ENCODE measurements around the gene CHD2. TPM values are rescaled to one million over a fixed set of nuclear protein-coding genes. Genes with fewer than 3 reads are reported as not detected.
"Not testable (repeated sequence)": the region's sequence is repeated elsewhere in the genome, so short reads cannot be mapped to it uniquely, and the experiment has no call there.

Gene CHD2
- total and polyA plus RNA-seq, 10 of the 15 experiments (the other 5 are each of a cell fraction or from before 2014, with no cell fraction given): 38.1 to 94.7 (median 63.3) TPM

DNA sequence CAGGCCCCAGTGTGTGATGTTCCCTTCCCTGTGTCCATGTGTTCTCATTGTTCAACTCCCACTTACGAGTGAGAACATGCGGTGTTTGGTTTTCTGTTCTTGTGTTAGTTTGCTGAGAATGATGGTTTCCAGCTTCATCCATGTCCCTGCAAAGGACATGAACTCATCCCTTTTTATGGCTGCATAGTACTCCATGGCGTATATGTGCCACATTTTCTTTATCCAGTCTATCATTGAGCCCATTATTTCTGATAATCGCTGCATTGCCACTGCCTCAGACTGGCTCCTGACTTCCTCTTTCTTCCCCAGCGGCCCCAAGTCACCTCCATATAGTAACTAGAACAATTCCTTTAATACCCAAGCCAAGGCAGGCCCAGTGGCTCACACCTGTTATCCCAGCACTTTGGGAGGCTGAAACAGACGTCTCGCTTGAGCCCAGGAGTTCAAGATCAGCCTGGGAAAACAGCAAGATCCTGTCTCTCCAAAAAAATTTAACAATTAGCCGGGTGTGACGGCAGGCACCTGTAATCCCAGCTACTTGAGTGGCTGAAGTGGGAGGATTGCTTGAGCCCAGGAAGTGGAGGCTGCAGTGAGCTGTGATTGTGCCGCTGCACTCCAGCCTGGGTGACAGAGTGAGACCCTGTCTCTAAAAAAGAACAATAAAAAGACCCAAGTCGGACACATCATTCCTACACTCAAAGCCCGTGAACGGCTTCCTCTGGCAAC is 139.6 kb downstream of the CHD2 start:
- H4K20me1 ChIP-seq (ENCODE audit: control insufficient read depth, insufficient read depth); H3K9me3 ChIP-seq (replicated peaks; ENCODE audit: control insufficient read depth, insufficient read depth, low read length); H3K36me3 ChIP-seq (ENCODE audit: control insufficient read depth in 2 of 2, insufficient read depth in 2 of 2, low read length in 1 of 2); RAD21 ChIA-PET (ENCODE audit: unreplicated experiment); DNase-seq (ENCODE audit: low read depth, low spot score); SMC1A ChIA-PET (ENCODE audit: uncharacterized antibody, unreplicated experiment); H2AFZ ChIP-seq (ENCODE audit: control insufficient read depth, low read depth, low read length); H3K27me3 ChIP-seq (replicated peaks in 1 of 2; ENCODE audit: control insufficient read depth in 2 of 2, insufficient read depth in 2 of 2, low read length in 1 of 2); FAIRE-seq; H3K4me1 ChIP-seq (ENCODE audit: control insufficient read depth, insufficient read depth, low read length); POLR2A ChIA-PET; BruUV-seq (replicated peaks); H3K4me3 ChIP-seq; H3K27ac ChIP-seq (ENCODE audit: control insufficient read depth, insufficient read depth); ATAC-seq; H3K79me2 ChIP-seq (ENCODE audit: control insufficient read depth, insufficient read depth, low read length); H3K9ac ChIP-seq (ENCODE audit: control insufficient read depth, insufficient read depth, low read length); H3K4me2 ChIP-seq (ENCODE audit: control insufficient read depth, insufficient read depth): not testable (repeated sequence)
- CTCF ChIA-PET: interaction anchor here (1.8 kb wide), 2 partner anchors 10 to 1080 kb away, joined by 4 to 7 read pairs; no protein-coding TSS in a partner anchor
- intact Hi-C loops (cut with micrococcal nuclease; ENCODE audit: unreplicated experiment) (loop anchor here (10.0 kb wide), 1 partner anchor 245 kb away; no protein-coding TSS in a partner anchor), in situ Hi-C loops (cut with MboI) (loop anchor here (5.0 to 25.0 kb wide), 2 partner anchors 1083 to 1273 kb away; no protein-coding TSS in a partner anchor)
- 69% methylated on average over 13 of the region's 13 CpGs for WGBS (ENCODE audit: insufficient coverage, insufficient replicate concordance, low lambda C conversion rate, missing lambda C conversion rate)

DNA sequence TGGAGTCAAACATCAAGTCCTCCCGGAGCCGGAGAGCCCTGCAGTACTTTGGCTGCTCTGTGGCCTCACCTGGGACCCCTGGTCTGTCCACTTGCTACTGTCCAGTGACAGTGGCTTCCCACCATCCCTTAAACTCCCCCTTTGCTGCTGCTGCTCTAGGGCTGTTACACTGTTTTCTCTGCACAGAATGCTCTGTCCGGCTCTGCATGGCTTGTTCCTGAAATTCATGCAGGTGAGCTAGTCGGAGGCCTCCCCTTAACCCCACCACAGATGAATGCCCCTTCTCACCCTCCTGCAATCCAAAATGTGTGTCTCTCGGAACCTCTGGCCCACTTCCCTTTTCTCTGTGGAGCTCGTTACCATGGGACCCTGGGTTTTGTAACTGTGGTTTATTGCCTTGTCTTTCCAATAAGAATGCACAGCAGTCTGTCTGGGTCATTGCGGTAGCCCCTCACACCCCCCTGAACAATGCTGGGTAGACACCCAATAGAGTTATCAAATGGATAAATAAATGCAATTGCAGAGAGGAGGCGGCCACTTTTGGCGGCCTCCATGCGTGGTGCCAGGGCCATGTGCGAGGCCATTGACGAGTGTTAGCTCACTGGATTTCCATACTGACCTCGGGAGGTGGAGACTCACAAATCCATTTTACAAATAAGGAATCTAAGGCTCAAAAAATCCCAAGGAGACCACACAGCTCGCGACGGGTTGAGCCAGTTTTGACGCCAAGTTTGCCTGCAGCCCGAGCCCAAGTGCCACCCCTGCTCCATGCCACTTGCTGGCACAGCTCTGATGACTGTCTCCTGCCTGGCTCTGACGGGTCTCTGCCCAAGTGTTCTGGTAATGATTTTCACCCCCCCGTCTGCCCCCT is 140.4 kb downstream of the CHD2 start:
- Histone ChIP-seq H3K79me2 (ENCODE audit: control insufficient read depth, insufficient read depth, low read length) (no peaks in the 10 kb centered on the region), H3K9me3 (replicated peaks; ENCODE audit: control insufficient read depth, insufficient read depth, low read length) (no peaks in the 10 kb centered on the region), H3K27ac (ENCODE audit: control insufficient read depth, insufficient read depth) (no peak overlapping the region), H3K9ac (ENCODE audit: control insufficient read depth, insufficient read depth, low read length) (no peak overlapping the region), H2AFZ (ENCODE audit: control insufficient read depth, low read depth, low read length) (no peak overlapping the region), H3K4me2 (ENCODE audit: control insufficient read depth, insufficient read depth) (no peak overlapping the region), H3K36me3 (ENCODE audit: control insufficient read depth in 2 of 2, insufficient read depth in 2 of 2, low read length in 1 of 2) (no peaks in the 10 kb centered on the region), H3K27me3 (replicated peaks in 1 of 2; ENCODE audit: control insufficient read depth in 2 of 2, insufficient read depth in 2 of 2, low read length in 1 of 2) (no peaks in the 10 kb centered on the region), H3K4me3 (no peak overlapping the region), H3K4me1 (ENCODE audit: control insufficient read depth, insufficient read depth, low read length) (no peaks in the 10 kb centered on the region), H4K20me1 (ENCODE audit: control insufficient read depth, insufficient read depth) (no peaks in the 10 kb centered on the region)
- BruUV-seq (replicated peaks): no TSS peak
- DNase-seq (ENCODE audit: low read depth, low spot score) (no peak), ATAC-seq (no peak), FAIRE-seq (no peak)
- ChIA-PET SMC1A (ENCODE audit: uncharacterized antibody, unreplicated experiment) (interaction anchor here (0.7 kb wide), 1 partner anchor 10 kb away, joined by 3 read pairs; no protein-coding TSS in a partner anchor), POLR2A (no interaction called here), CTCF (interaction anchor here (0.6 to 1.8 kb wide), 3 partner anchors 10 to 1079 kb away, joined by 3 to 7 read pairs (median 4); no protein-coding TSS in a partner anchor), RAD21 (ENCODE audit: unreplicated experiment) (no interaction called here)
- WGBS (ENCODE audit: insufficient coverage, insufficient replicate concordance, low lambda C conversion rate, missing lambda C conversion rate): 42% methylated on average over 20 of the region's 20 CpGs
- TF ChIP-seq RBBP5 (conservative IDR thresholded peaks at IDR 0.05) (no peak), SPI1 (IDR thresholded peaks at IDR 0.05; ENCODE audit: borderline replicate concordance, insufficient read depth, low read depth, low read length) (peak; percentile 73)
- intact Hi-C loops (cut with micrococcal nuclease; ENCODE audit: unreplicated experiment): no loop called here
- in situ Hi-C loops (cut with MboI): loop anchor here (25.0 kb wide), 1 partner anchor 1272 kb away; no protein-coding TSS in a partner anchor

All from GM12878 (cell line).